ENCODE results near the gene STC2. TPM values are rescaled to one million over a fixed set of nuclear protein-coding genes. Genes with fewer than 3 reads are reported as not detected.
"Not testable (repeated sequence)": the region's sequence is repeated elsewhere in the genome, so short reads cannot be mapped to it uniquely, and the experiment has no call there.

STC2 gene
- polyA plus RNA-seq, 2 of the 4 experiments (the other 2 are of a cell fraction), result 45.2 to 46.1 TPM

GRCh38 chr5:173371400-173371799 lies 43.2 kb upstream of the STC2 start:
- TF ChIP-seq RARB (CRISPR knock-in tag; IDR thresholded peaks at IDR 0.05) (no peak), ESRRA (IDR thresholded peaks at IDR 0.05; ENCODE audit: borderline replicate concordance, low read length) (no peak), HOXB13 (CRISPR knock-in tag; IDR thresholded peaks at IDR 0.05; ENCODE audit: low read depth) (no peak), SREBF2 (IDR thresholded peaks at IDR 0.05) (no peak), FOSB (CRISPR knock-in tag; IDR thresholded peaks at IDR 0.05) (no peak), BHLHE40 (IDR thresholded peaks at IDR 0.05; ENCODE audit: low read depth, low read length) (no peak)
- TF ChIP-seq, protein P1, sequence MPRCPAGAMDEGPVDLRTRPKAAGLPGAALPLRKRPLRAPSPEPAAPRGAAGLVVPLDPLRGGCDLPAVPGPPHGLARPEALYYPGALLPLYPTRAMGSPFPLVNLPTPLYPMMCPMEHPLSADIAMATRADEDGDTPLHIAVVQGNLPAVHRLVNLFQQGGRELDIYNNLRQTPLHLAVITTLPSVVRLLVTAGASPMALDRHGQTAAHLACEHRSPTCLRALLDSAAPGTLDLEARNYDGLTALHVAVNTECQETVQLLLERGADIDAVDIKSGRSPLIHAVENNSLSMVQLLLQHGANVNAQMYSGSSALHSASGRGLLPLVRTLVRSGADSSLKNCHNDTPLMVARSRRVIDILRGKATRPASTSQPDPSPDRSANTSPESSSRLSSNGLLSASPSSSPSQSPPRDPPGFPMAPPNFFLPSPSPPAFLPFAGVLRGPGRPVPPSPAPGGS (IDR thresholded peaks at IDR 0.05), result no peak
- FAIRE-seq (no peak), ATAC-seq (no peak), DNase-seq (ENCODE audit: low read depth in 1 of 2, low spot score in 1 of 2) (no peak)
- 15% methylated on average over 2 of the region's 2 CpGs for WGBS (ENCODE audit: missing lambda C conversion rate)
- Histone ChIP-seq H3K4me1 (no peaks in the 10 kb centered on the region), H3K27ac (no peak overlapping the region), H3K4me3 (no peak overlapping the region), H3K4me2 (no peak overlapping the region), H3K9me3 (peaks cover 18% of the 10 kb centered on the region; the same call in 1 of the 3 replicates)
- POLR2A ChIA-PET, result no interaction called here
- CTCF ChIA-PET, result no interaction called here

DNA sequence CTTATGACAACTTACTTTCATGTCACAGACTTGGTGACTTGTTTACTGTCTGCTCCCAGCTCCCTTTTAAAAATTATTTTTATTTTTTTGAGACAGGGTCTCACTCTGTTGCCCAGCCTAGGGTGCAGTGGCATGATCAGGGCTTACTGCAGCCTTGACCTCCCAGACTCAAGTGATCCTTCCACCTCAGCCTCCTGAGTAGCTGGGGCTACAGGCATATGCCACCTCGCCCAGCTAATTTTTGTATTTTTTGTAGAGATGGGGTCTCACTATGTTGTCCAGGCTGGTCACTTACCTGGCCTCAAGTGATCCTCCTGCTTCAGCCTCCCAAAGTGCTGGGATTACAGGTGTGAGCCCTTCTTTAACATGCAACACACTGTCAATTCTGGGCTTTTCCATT lies 35.2 kb upstream of the STC2 start:
- H3K4me1 ChIP-seq; H3K9me3 ChIP-seq; H3K4me3 ChIP-seq; ATAC-seq; H3K27ac ChIP-seq; H3K4me2 ChIP-seq; DNase-seq (ENCODE audit: low read depth in 1 of 2, low spot score in 1 of 2); FAIRE-seq; POLR2A ChIA-PET: not testable (repeated sequence)
- 38% methylated on average over 1 of the region's 1 CpG for WGBS (ENCODE audit: missing lambda C conversion rate)
- CTCF ChIA-PET, result interaction anchor here (1.0 kb wide), 1 partner anchor 31 kb away, joined by 3 read pairs; no protein-coding TSS in a partner anchor

GRCh38 chr5:173355561-173355960 lies 27.3 kb upstream of the STC2 start:
- H3K27ac ChIP-seq, result no peak overlapping the region
- 72% methylated on average over 5 of the region's 5 CpGs for WGBS (ENCODE audit: missing lambda C conversion rate)
- H3K4me1 ChIP-seq, result no peaks in the 10 kb centered on the region
- no peak overlapping the region for H3K4me3 ChIP-seq
- FAIRE-seq, result no peak
- DNase-seq (ENCODE audit: low read depth in 1 of 2, low spot score in 1 of 2), result no peak
- TF ChIP-seq RNF2 (IDR thresholded peaks at IDR 0.05; ENCODE audit: borderline replicate concordance, low read depth) (no peak), EHF (CRISPR knock-in tag; IDR thresholded peaks at IDR 0.05) (no peak), MAZ (IDR thresholded peaks at IDR 0.05; ENCODE audit: borderline replicate concordance, low read depth, low read length) (no peak), CBX2 (IDR thresholded peaks at IDR 0.05; ENCODE audit: borderline replicate concordance, low read depth) (no peak), FOXS1 (CRISPR knock-in tag; IDR thresholded peaks at IDR 0.05) (no peak), POLR2AphosphoS2 (conservative IDR thresholded peaks at IDR 0.05; ENCODE audit: low read length) (no peak), JUN (IDR thresholded peaks at IDR 0.05) (no peak), PHF8 (IDR thresholded peaks at IDR 0.05; ENCODE audit: borderline replicate concordance, low read depth) (no peak), KDM5A (IDR thresholded peaks at IDR 0.05) (no peak), RFX5 (IDR thresholded peaks at IDR 0.05) (no peak), NPAS2 (CRISPR knock-in tag; IDR thresholded peaks at IDR 0.05; ENCODE audit: borderline replicate concordance) (no peak)
- TF ChIP-seq, protein P2, sequence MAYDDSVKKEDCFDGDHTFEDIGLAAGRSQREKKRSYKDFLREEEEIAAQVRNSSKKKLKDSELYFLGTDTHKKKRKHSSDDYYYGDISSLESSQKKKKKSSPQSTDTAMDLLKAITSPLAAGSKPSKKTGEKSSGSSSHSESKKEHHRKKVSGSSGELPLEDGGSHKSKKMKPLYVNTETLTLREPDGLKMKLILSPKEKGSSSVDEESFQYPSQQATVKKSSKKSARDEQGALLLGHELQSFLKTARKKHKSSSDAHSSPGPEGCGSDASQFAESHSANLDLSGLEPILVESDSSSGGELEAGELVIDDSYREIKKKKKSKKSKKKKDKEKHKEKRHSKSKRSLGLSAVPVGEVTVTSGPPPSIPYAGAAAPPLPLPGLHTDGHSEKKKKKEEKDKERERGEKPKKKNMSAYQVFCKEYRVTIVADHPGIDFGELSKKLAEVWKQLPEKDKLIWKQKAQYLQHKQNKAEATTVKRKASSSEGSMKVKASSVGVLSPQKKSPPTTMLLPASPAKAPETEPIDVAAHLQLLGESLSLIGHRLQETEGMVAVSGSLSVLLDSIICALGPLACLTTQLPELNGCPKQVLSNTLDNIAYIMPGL (CRISPR knock-in tag; IDR thresholded peaks at IDR 0.05; ENCODE audit: borderline replicate concordance), result no peak
- ATAC-seq, result no peak
- H3K9me3 ChIP-seq, result no peaks in the 10 kb centered on the region
- no peak overlapping the region for H3K4me2 ChIP-seq
- POLR2A ChIA-PET, result no interaction called here
- CTCF ChIA-PET, result interaction anchor here (0.7 to 1.6 kb wide), 3 partner anchors 10 to 235 kb away, joined by 3 to 5 read pairs (median 3); no protein-coding TSS in a partner anchor

All from A549 (cell line).